KOPT-K1 (cell line): ENCODE measurements around the gene S100B.

Experiments
- H3K27ac ChIP-seq: fragments of 200-600 bp; sonication (generic); 2 replicates; pipeline ENCODE4 v1.5.1; 2016; ENCODE audit warnings: antibody characterized with exemption, mild to moderate bottlenecking, low read depth, low read length; ENCODE audit not compliant: poor library complexity, severe bottlenecking
- H3K36me3 ChIP-seq: fragments of 200-600 bp; sonication (generic); 2 replicates; pipeline ENCODE4 v1.5.1; 2017; ENCODE audit warnings: antibody characterized with exemption, mild to moderate bottlenecking, low read length, moderate library complexity; ENCODE audit not compliant: insufficient read depth
- H3K9me3 ChIP-seq: fragments of 200-600 bp; sonication (generic); 2 replicates; pipeline ENCODE4 v1.5.1; 2017; ENCODE audit warnings: antibody characterized with exemption, low read length, mild to moderate bottlenecking; ENCODE audit not compliant: insufficient read depth, poor library complexity, severe bottlenecking

Gene S100B

GRCh38 chr21:46618738-46619379 is 14.0 kb upstream of the S100B start:
- H3K9me3 ChIP-seq: no peaks in the 10 kb centered on the region
- no peak overlapping the region for H3K27ac ChIP-seq
- H3K36me3 ChIP-seq: no peaks in the 10 kb centered on the region

DNA sequence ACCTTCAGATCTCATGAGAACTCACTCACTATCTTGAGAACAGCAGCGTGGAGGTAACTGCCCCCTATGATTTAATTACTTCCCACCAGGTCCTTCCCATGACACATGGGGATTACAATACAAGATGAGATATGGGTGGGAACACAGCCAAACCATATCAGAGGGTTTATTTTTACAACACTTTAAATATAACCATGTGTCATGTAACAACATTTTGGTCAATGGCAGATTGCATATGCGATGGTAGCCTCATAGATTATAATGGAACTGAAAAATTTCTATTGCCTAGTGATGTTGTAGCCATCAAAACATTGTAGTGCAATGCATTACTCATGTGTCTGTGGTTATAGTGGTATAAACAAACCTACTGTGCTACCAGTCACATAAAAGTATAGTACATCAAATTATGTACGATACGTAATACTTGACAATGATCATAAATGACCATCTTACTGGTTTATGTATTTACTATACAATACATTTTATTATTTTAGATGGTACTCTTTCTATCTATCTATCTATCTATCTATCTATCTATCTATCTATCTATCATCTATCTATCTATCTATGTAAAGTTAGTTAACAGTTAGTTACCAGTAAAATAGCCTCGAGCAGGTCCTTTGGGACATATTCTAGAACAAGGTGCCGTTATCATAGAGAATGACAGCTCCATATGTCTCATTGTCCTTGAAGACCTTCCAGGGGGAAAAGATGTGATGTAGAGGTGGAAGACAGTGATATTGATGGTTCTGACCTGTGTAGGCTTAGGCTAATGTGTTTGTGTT is 12.6 kb upstream of the S100B start:
- Histone ChIP-seq H3K36me3 (no peaks in the 10 kb centered on the region), H3K27ac (no peak overlapping the region)

DNA sequence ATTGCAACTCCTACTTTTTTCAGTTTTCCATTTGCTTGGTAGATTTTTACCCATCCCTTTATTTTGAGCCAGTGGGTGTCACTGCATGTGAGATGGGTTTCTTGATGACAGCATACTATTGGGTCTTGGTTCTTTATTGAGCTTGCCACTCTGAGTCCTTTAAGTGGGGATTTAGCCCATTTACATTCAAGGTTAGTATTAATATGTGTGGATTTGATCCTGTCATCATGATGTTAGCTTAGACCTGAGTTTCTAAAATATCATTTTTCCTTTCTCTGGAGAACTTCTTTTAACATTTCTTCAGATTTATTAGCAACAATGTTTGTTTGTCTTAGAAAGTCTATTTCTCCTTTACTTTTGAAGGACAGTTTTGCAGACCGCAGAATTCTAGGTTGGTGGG is 11.8 kb upstream of the S100B start:
- H3K27ac ChIP-seq: no peak overlapping the region
- no peaks in the 10 kb centered on the region for H3K36me3 ChIP-seq
- H3K9me3 ChIP-seq: no peaks in the 10 kb centered on the region

More for the DNA sequence above, 12.6 kb upstream of the S100B start:
- no peaks in the 10 kb centered on the region for H3K9me3 ChIP-seq

DNA sequence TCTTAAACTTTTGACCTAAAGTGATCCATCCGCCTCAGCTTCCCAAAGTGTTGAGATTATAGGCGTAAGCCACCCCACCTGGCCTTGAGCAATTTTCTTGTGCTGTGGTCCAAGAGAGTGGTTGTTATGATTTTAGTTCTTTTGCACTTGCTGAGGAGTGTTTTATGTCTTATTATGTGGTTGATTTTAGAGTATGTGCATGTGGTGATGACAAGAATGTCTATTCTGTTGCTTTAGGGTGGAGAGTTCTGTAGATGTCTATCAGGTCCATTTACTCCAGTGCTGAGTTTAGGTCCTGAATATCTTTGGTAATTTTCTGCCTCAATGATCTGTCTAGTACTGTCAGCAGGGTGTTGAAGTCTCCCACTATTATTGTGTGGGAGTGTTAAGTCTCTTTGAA is 11.2 kb upstream of the S100B start:
- Histone ChIP-seq H3K27ac (no peak overlapping the region), H3K36me3 (no peaks in the 10 kb centered on the region), H3K9me3 (no peaks in the 10 kb centered on the region)

DNA sequence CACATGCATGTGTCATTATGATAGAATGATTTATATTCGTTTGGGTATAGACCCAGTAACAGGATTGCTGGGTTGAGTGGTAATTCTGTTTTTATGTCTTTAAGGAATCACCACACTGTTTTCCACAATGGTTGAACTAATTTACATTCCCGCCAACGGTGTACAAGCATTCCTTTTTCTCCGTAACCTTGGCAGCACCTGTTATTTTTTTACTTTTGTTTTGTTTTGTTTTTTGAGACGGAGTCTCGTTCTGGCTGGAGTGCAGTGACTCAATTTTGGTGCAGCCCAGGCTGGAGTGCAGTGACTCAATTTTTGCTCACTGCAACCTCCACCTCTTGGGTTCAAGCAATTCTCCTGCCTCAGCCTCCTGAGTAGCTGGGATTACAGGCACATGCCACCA is 8.5 kb upstream of the S100B start:
- Histone ChIP-seq H3K27ac (no peak overlapping the region), H3K36me3 (no peaks in the 10 kb centered on the region), H3K9me3 (no peaks in the 10 kb centered on the region)

DNA sequence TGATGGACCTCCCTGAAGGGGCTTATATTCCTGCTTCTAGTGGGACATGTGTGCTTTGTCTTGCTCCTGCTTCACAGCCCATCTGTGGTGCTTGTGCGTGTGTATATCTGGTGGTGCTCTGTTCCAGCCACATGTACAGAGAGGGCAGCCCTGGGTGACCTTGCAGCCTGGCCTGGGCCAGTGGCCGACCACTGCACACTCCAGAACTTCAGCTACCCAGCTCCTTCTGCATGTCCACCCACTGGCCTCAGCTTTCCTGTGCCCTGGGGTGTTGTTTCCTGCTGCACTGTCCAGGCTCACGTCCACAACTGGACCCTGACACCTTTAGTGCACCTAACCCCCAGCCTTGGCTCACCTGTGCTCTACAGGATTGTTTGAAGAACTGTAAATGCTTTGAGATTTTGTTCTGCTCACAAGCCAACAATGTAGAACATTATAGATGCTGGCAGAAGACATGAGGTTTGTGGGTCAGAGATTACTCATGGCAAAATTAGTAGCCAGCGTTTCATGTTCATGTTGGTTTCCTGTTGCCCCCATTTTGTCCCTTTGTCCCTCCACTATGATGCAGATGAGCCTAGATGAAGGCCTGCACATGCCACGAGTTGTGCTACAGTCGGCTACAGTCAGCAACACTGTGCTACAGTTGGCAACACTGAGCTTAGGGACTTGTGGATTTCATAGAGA is 5.3 kb upstream of the S100B start:
- Histone ChIP-seq H3K36me3 (no peaks in the 10 kb centered on the region), H3K9me3 (no peaks in the 10 kb centered on the region), H3K27ac (no peak overlapping the region)

- Histone ChIP-seq H3K9me3 (no peaks in the 10 kb centered on the region), H3K27ac (no peak overlapping the region), H3K36me3 (no peaks in the 10 kb centered on the region)
These were observed 3.8 kb upstream of the S100B start for GRCh38 chr21:46608672-46609111.

DNA sequence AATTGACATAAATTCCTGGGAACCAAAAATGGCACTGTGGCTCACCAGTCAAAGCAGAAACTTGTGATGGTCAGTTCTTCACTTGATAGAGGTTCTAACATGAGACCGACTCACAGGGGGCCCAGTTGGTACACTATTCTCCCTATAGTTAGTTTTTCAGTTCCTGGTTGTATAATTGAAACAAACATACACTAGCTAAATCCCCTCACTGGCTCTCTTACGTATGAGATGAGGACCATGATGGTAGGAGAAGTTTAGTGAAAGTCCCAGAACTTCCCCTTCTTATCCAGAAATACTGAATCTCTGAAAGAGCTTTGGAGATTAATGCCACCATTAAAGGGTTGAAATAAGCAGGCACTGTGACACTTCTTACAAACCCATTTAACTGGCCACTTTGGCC is 2.8 kb upstream of the S100B start:
- Histone ChIP-seq H3K9me3 (no peaks in the 10 kb centered on the region), H3K27ac (no peak overlapping the region), H3K36me3 (no peaks in the 10 kb centered on the region)

DNA sequence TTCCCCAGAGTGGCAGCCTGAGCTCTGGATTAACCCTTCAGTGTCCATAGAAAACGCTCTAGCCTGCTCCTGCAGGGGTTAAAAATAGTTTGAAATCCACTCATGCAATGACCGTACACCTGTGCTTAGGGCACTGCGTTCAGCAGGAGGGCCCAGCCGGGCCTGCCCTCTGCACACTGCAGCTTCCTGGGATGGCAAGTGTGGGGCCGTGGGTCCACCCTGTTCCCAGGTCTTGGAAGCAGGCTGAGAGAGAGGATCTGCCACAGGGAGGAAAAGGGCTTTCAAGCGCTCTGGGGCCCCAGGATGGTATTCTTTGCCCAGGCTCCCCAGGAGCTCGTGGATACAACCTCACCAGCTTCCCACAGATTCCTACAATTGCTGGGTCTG is 1.5 kb upstream of the S100B start:
- no peaks in the 10 kb centered on the region for H3K36me3 ChIP-seq
- H3K9me3 ChIP-seq: no peaks in the 10 kb centered on the region
- H3K27ac ChIP-seq: peak overlapping the region; percentile 57

DNA sequence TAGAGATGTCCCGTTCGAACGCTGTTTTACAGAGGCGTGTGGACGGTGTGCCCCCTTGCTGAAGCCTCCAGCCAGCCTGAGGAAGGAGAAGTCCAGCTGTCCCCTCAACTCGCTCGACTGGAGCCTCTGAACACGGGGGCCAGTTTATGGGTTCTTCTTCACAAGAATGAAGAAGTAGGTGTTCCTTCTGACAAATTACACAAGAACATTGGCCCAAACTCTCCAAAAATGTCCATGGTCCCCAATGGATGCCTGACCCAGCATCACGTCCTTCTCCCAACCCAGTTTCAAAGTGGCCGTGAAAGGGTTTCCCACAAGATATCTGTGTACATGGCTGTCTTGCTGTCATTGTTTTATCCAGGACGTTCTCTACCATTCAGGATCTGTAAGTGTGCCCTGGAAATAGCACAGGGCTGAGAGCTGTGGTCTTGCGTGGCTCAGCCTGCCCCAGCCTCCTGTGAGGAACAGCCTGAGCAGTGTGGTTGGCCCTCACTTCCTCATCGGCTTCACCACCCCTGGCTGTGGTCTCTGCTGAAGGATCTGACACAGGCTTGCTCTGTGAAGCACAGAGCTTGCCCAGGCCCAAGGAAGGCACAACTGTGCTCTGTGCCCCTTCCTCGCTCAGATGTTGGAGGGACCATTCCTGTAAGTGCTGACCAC is 1.0 kb upstream of the S100B start:
- Histone ChIP-seq H3K36me3 (no peaks in the 10 kb centered on the region), H3K27ac (peak overlapping the region; percentile 57), H3K9me3 (no peaks in the 10 kb centered on the region)

- H3K36me3 ChIP-seq: no peaks in the 10 kb centered on the region
- no peaks in the 10 kb centered on the region for H3K9me3 ChIP-seq
- H3K27ac ChIP-seq: peak overlapping the region; percentile 57
These were observed 430 bp downstream of the S100B start for GRCh38 chr21:46604329-46604974.

GRCh38 chr21:46603228-46603627 is 1.7 kb downstream of the S100B start:
- H3K27ac ChIP-seq: no peak overlapping the region
- no peaks in the 10 kb centered on the region for H3K36me3 ChIP-seq
- no peaks in the 10 kb centered on the region for H3K9me3 ChIP-seq

- H3K36me3 ChIP-seq: no peaks in the 10 kb centered on the region
- no peaks in the 10 kb centered on the region for H3K9me3 ChIP-seq
- no peak overlapping the region for H3K27ac ChIP-seq
These were observed 3.9 kb downstream of the S100B start for GRCh38 chr21:46600978-46601377.

DNA sequence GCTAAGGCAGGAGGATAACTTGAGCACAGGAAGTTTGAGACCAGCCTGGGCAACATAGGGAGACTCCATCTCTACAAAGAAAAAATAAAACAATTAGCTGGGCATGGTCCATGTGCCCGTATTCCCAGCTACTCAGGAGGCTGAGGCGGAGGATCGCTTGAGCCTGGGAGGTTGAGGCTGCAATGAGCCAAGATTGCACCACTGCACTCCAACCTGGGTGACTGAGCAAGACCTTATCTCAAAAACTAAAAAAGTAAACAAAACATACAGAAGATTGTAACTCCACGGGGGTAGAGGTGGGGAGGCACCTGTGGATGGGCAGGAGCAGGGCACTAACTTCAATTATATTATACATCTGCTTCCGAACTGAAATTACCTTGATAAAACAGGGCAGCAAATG is 4.6 kb downstream of the S100B start:
- no peak overlapping the region for H3K27ac ChIP-seq
- peaks cover 2% of the 10 kb centered on the region for H3K9me3 ChIP-seq
- no peaks in the 10 kb centered on the region for H3K36me3 ChIP-seq
